Stimulated activated effector memory CD8-positive, alpha-beta T cell treated with anti-CD3 and anti-CD28 coated beads, Interleukin-12 subunit alpha, Interleukin-12 subunit beta, amount 100 ng/mL, for 72 hours (primary cell): Measurements from ENCODE around the gene SYCE3.

Experiments
- ATAC-seq: fragments of 150-1000 bp; cut with Tn5 transposase; 2 replicates; pipeline ENCODE4 v1.10.0; 2021
- DNase-seq, 2 donors: peaks; one replicate each; pipeline ENCODE4 v3.0.0; 2021 to 2022; ENCODE audit warnings: low spot score in 2 of 2
- H3K27ac Mint-ChIP-seq: one replicate; pipeline ENCODE4 v1.8.0; 2022; ENCODE audit warnings: mild to moderate bottlenecking, mixed read lengths
- H3K36me3 Mint-ChIP-seq: one replicate; pipeline ENCODE4 v1.8.0; 2022; ENCODE audit warnings: mild to moderate bottlenecking, mixed read lengths
- H3K4me1 Mint-ChIP-seq: one replicate; pipeline ENCODE4 v1.8.0; 2022; ENCODE audit warnings: mixed read lengths
- H3K4me3 Mint-ChIP-seq: one replicate; pipeline ENCODE4 v1.8.0; 2022; ENCODE audit warnings: mild to moderate bottlenecking, mixed read lengths
- H3K9me3 Mint-ChIP-seq: one replicate; pipeline ENCODE4 v1.8.0; 2022; ENCODE audit warnings: mixed read lengths

Gene SYCE3

DNA sequence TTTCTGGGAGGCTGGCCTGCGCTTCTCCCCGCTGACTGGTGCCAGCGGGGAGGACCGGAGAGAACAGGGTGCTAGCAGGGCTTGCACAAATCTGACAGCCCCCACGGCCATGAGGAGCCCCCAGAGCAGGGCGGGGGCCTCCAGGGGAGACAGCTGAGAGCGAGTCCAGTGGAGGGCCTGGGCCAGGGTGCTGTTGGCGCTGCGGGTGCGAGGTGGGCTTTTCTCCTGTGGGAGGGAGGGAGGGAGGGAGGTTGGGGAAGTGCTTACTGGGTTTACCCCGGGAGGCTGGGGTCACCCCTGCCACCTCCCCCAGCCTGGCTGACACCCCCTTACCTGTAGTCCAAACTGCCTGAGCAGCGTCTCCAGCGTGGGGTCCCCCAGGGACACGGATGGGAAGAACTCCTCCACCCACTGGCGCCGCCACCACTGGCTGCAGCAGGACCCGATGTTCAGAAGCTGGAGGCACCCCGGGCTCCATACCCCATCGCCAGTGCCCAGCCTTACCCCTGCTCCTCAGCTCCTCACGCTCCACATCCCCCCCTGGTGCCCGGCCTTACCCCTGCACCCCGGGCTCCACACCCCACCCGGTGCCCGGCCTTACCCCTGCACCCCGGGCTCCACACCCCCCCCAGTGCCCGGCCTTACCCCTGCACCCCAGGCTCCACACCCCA is 59.1 kb downstream of the SYCE3 start:
- ATAC-seq (no peak), DNase-seq (no peak)
- H3K27ac Mint-ChIP-seq = no peak overlapping the region
- H3K9me3 Mint-ChIP-seq = no peaks in the 10 kb centered on the region
- peaks cover 28% of the 10 kb centered on the region for H3K36me3 Mint-ChIP-seq
- peaks cover 9% of the 10 kb centered on the region for H3K4me1 Mint-ChIP-seq
- no peak overlapping the region for H3K4me3 Mint-ChIP-seq

DNA sequence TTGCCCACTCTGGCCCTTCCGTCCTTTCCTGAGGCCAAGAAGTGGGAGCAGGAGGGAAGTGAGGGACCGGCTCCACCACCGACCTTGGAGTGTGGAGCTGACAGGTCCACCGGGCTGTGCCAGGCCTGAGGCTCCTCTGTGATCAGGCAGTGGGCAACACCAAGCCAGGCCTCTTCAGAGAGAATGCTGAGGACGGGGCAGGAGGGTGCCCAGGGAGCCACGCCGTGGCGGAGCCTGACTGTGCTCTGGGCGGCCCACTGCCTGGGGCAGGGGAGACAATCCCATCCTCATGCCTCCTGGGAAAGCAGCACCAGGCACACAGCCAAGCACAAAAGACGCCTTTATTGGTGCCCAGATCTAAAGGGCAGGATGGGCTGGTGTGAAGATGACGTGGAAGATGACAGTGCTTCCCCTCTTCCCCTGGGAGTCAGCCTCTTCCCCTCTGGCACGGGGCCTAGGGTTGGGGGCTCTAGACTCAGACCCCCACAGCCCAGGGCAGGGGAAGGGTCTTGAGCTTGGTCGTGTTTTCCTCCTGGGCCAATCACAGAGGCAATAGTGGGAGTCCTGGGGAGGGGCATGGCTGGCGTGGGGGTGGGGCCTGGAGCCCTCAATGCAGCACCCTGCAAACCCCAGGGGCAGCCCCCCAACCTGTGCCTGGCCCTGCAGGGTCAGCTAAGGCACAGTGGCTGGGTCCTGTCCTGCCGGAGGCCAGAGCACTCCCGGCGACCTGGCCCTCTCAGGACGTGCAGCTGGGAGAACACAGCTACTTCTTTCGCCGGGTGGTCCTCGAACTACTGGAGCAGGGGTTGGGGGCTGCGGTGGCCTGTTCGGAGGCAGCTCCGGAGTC is 59.9 kb downstream of the SYCE3 start:
- no peaks in the 10 kb centered on the region for H3K9me3 Mint-ChIP-seq
- H3K4me1 Mint-ChIP-seq = peaks cover 16% of the 10 kb centered on the region
- DNase-seq = no peak
- ATAC-seq = no peak
- no peak overlapping the region for H3K4me3 Mint-ChIP-seq
- peaks cover 20% of the 10 kb centered on the region for H3K36me3 Mint-ChIP-seq
- H3K27ac Mint-ChIP-seq = no peak overlapping the region

DNA sequence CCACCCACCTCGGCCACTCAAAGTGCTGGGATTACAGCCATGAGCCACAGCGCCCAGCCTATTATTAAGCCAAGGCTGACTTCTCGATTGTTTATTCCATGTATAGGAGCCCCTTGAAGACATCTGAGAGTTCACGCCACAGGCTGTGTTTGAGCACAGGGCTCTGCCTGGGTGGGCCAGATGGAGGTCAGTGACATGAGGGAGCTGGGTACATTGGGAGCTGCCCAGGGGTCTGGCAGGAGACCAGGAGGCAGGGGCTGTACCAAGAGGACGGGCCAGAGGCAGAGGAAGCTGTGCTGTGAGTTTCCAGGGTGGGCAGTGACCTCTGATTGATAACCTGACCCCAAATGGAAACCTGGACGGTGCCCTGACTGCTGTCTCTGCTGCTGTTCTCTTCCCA is 60.6 kb downstream of the SYCE3 start:
- ATAC-seq = no peak
- H3K4me3 Mint-ChIP-seq = no peak overlapping the region
- H3K9me3 Mint-ChIP-seq = no peaks in the 10 kb centered on the region
- peaks cover 13% of the 10 kb centered on the region for H3K4me1 Mint-ChIP-seq
- peak overlapping the region; percentile 52 for H3K27ac Mint-ChIP-seq
- peaks cover 18% of the 10 kb centered on the region for H3K36me3 Mint-ChIP-seq
- no peak for DNase-seq
